Measurements from ENCODE around the gene CFAP299.

CFAP299 gene

GRCh38 chr4:80839281-80839680 lies 503.8 kb downstream of the CFAP299 start:
- in situ Hi-C loops (cut with MboI; ENCODE audit: low pct_unique_long_range_greater_than_20kb, low sequenced_read_pairs): no loop called here
- DNase-seq: no peak

- in situ Hi-C loops (cut with MboI; ENCODE audit: low pct_unique_long_range_greater_than_20kb, low sequenced_read_pairs): no loop called here
- DNase-seq: no peak
Measured at GRCh38 chr4:80839792-80840191, 504.3 kb downstream of the CFAP299 start.

GRCh38 chr4:80840396-80840795 lies 504.9 kb downstream of the CFAP299 start:
- in situ Hi-C loops (cut with MboI; ENCODE audit: low pct_unique_long_range_greater_than_20kb, low sequenced_read_pairs): no loop called here
- no peak for DNase-seq

GRCh38 chr4:80841587-80842281 lies 506.2 kb downstream of the CFAP299 start:
- in situ Hi-C loops (cut with MboI; ENCODE audit: low pct_unique_long_range_greater_than_20kb, low sequenced_read_pairs): no loop called here
- no peak for DNase-seq

GRCh38 chr4:80846210-80846609 lies 510.7 kb downstream of the CFAP299 start:
- no peak for DNase-seq
- in situ Hi-C loops (cut with MboI; ENCODE audit: low pct_unique_long_range_greater_than_20kb, low sequenced_read_pairs): no loop called here

- no peak for DNase-seq
- in situ Hi-C loops (cut with MboI; ENCODE audit: low pct_unique_long_range_greater_than_20kb, low sequenced_read_pairs): no loop called here
Measured at GRCh38 chr4:80852061-80852460, 516.5 kb downstream of the CFAP299 start.

GRCh38 chr4:80873571-80873970 lies 538.0 kb downstream of the CFAP299 start:
- in situ Hi-C loops (cut with MboI; ENCODE audit: low pct_unique_long_range_greater_than_20kb, low sequenced_read_pairs): no loop called here
- DNase-seq: no peak

- no peak for DNase-seq
- in situ Hi-C loops (cut with MboI; ENCODE audit: low pct_unique_long_range_greater_than_20kb, low sequenced_read_pairs): no loop called here
Measured at GRCh38 chr4:80874979-80875378, 539.4 kb downstream of the CFAP299 start.

- in situ Hi-C loops (cut with MboI; ENCODE audit: low pct_unique_long_range_greater_than_20kb, low sequenced_read_pairs): no loop called here
Measured at GRCh38 chr4:80875642-80876041, 540.1 kb downstream of the CFAP299 start.

GRCh38 chr4:80876810-80877209 lies 541.3 kb downstream of the CFAP299 start:
- in situ Hi-C loops (cut with MboI; ENCODE audit: low pct_unique_long_range_greater_than_20kb, low sequenced_read_pairs): no loop called here
- DNase-seq: no peak

More at GRCh38 chr4:80875642-80876041, 540.1 kb downstream of the CFAP299 start:
- no peak for DNase-seq

- in situ Hi-C loops (cut with MboI; ENCODE audit: low pct_unique_long_range_greater_than_20kb, low sequenced_read_pairs): no loop called here
- no peak for DNase-seq
Measured at GRCh38 chr4:80878218-80878617, 542.7 kb downstream of the CFAP299 start.

GRCh38 chr4:80897537-80898303 lies 562.2 kb downstream of the CFAP299 start:
- in situ Hi-C loops (cut with MboI; ENCODE audit: low pct_unique_long_range_greater_than_20kb, low sequenced_read_pairs): no loop called here
- no peak for DNase-seq

GRCh38 chr4:80900908-80901307 lies 565.4 kb downstream of the CFAP299 start:
- DNase-seq: no peak

GRCh38 chr4:80903020-80903419 lies 567.5 kb downstream of the CFAP299 start:
- DNase-seq: no peak
- in situ Hi-C loops (cut with MboI; ENCODE audit: low pct_unique_long_range_greater_than_20kb, low sequenced_read_pairs): no loop called here

More at GRCh38 chr4:80900908-80901307, 565.4 kb downstream of the CFAP299 start:
- in situ Hi-C loops (cut with MboI; ENCODE audit: low pct_unique_long_range_greater_than_20kb, low sequenced_read_pairs): no loop called here

- in situ Hi-C loops (cut with MboI; ENCODE audit: low pct_unique_long_range_greater_than_20kb, low sequenced_read_pairs): no loop called here
- DNase-seq: no peak
Measured at GRCh38 chr4:80909938-80910337, 574.4 kb downstream of the CFAP299 start.

GRCh38 chr4:80911458-80911857 lies 575.9 kb downstream of the CFAP299 start:
- DNase-seq: no peak
- in situ Hi-C loops (cut with MboI; ENCODE audit: low pct_unique_long_range_greater_than_20kb, low sequenced_read_pairs): no loop called here

- no peak for DNase-seq
- in situ Hi-C loops (cut with MboI; ENCODE audit: low pct_unique_long_range_greater_than_20kb, low sequenced_read_pairs): no loop called here
Measured at GRCh38 chr4:80912350-80912749, 576.8 kb downstream of the CFAP299 start.

- DNase-seq: no peak
- in situ Hi-C loops (cut with MboI; ENCODE audit: low pct_unique_long_range_greater_than_20kb, low sequenced_read_pairs): no loop called here
Measured at GRCh38 chr4:80913381-80913780, 577.9 kb downstream of the CFAP299 start.

- in situ Hi-C loops (cut with MboI; ENCODE audit: low pct_unique_long_range_greater_than_20kb, low sequenced_read_pairs): no loop called here
- no peak for DNase-seq
Measured at GRCh38 chr4:80916770-80917169, 581.2 kb downstream of the CFAP299 start.

- in situ Hi-C loops (cut with MboI; ENCODE audit: low pct_unique_long_range_greater_than_20kb, low sequenced_read_pairs): no loop called here
- no peak for DNase-seq
Measured at GRCh38 chr4:80918004-80918403, 582.5 kb downstream of the CFAP299 start.

GRCh38 chr4:80921441-80921840 lies 585.9 kb downstream of the CFAP299 start:
- in situ Hi-C loops (cut with MboI; ENCODE audit: low pct_unique_long_range_greater_than_20kb, low sequenced_read_pairs): no loop called here
- no peak for DNase-seq
